Measurements from ENCODE around the gene SCAP.

DNA sequence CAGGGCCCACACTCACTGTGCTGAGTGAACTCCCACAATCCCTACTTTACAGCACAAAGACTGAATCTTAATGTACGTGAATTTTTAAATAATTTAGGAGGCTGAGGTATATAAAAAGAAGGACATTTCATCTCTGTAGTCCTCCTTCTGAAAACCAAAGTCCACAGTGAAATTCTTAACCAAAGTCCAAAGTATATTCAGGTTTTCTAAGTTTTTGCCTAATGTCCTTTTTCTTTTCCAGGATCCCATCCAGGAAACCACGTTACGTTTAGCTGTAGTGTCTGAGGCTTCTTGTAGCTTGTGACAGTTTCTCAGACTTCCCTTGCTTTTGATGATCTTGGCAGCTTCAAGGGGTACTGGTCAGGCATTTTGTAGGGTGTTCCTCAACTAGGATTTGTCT, 44.5 kb downstream of the SCAP start:
- TF ChIP-seq CREB1 (CRISPR knock-in tag; IDR thresholded peaks at IDR 0.05) (no peak), CTCF (IDR thresholded peaks at IDR 0.05) (no peak), ATF2 (CRISPR knock-in tag; IDR thresholded peaks at IDR 0.05; ENCODE audit: borderline replicate concordance, low read depth) (no peak), MXD4 (CRISPR knock-in tag; IDR thresholded peaks at IDR 0.05; ENCODE audit: borderline replicate concordance) (no peak), MAX (CRISPR knock-in tag; IDR thresholded peaks at IDR 0.05) (no peak), ELF4 (CRISPR knock-in tag; IDR thresholded peaks at IDR 0.05; ENCODE audit: low read depth) (no peak), NR3C1 (CRISPR knock-in tag; conservative IDR thresholded peaks at IDR 0.05; ENCODE audit: low read depth) (no peak), SP1 (CRISPR knock-in tag; conservative IDR thresholded peaks at IDR 0.05) (no peak), GRHL2 (CRISPR knock-in tag; IDR thresholded peaks at IDR 0.05; ENCODE audit: insufficient replicate concordance, severe bottlenecking) (no peak), TCF7 (CRISPR knock-in tag; IDR thresholded peaks at IDR 0.05; ENCODE audit: low read depth) (no peak), JUN (CRISPR knock-in tag; IDR thresholded peaks at IDR 0.05) (no peak)
- TF ChIP-seq, protein P1, sequence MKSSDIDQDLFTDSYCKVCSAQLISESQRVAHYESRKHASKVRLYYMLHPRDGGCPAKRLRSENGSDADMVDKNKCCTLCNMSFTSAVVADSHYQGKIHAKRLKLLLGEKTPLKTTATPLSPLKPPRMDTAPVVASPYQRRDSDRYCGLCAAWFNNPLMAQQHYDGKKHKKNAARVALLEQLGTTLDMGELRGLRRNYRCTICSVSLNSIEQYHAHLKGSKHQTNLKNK (CRISPR knock-in tag; IDR thresholded peaks at IDR 0.05): no peak
- TF ChIP-seq, protein P2, sequence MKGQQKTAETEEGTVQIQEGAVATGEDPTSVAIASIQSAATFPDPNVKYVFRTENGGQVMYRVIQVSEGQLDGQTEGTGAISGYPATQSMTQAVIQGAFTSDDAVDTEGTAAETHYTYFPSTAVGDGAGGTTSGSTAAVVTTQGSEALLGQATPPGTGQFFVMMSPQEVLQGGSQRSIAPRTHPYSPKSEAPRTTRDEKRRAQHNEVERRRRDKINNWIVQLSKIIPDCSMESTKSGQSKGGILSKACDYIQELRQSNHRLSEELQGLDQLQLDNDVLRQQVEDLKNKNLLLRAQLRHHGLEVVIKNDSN (CRISPR knock-in tag; IDR thresholded peaks at IDR 0.05): no peak
